ENCODE data around the gene STRIP1.
A peak's percentile ranks its signal among the peaks of the same experiment; 100 is the strongest.

Gene STRIP1

DNA sequence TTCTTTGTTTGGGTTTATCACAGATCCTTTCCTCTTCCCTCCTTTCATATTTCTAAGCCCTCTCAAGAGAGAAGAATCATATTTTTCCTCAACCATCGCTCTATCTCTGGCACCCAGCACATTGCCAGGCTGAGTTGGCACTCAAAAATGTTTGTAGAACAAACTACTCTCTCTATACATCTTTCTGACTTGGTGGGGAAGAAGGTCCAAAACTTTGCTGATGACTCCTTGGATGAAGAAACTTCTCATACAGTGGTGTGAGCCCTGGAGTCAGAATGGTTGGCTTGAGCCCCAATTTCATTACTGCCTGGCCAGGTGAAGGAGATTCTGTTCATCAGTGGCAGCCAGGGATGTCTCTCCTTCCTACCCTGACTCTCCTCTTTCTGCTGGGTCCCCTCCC is 24.2 kb downstream of the STRIP1 start:
- H3K9me2 ChIP-seq (replicated peaks; ENCODE audit: insufficient read depth, low read length): no peaks in the 10 kb centered on the region
- no peak overlapping the region for H3K9ac ChIP-seq (ENCODE audit: low read length)
- TF ChIP-seq EZH2phosphoT487 (IDR thresholded peaks at IDR 0.05; ENCODE audit: low read length): no peak
- no peak for TF ChIP-seq EZH2 (optimal IDR thresholded peaks at IDR 0.05; ENCODE audit: low read depth, low read length)
- no peaks in the 10 kb centered on the region for H3K4me1 ChIP-seq (ENCODE audit: low read length)
- H3K4me2 ChIP-seq (ENCODE audit: low read depth, low read length): no peak overlapping the region
- DNase-seq: no peak
- no peaks in the 10 kb centered on the region for H3K9me3 ChIP-seq (replicated peaks; ENCODE audit: insufficient read depth, low read length)
- no peaks in the 10 kb centered on the region for H3K79me2 ChIP-seq (ENCODE audit: low read length)
- no peak overlapping the region for H3K27ac ChIP-seq (ENCODE audit: low read length)
- H3K27me3 ChIP-seq (replicated peaks; ENCODE audit: insufficient read depth, low read length): no peaks in the 10 kb centered on the region
- no peaks in the 10 kb centered on the region for H3F3A ChIP-seq (ENCODE audit: insufficient read depth, low read length)
- no peak overlapping the region for H2AFZ ChIP-seq (ENCODE audit: low read length)
- no peak overlapping the region for H3K4me3 ChIP-seq (ENCODE audit: low read length)
- no peaks in the 10 kb centered on the region for H3K36me3 ChIP-seq (replicated peaks; ENCODE audit: insufficient read depth, low read length)
- H4K20me1 ChIP-seq (ENCODE audit: insufficient read depth, low read length): no peaks in the 10 kb centered on the region

DNA sequence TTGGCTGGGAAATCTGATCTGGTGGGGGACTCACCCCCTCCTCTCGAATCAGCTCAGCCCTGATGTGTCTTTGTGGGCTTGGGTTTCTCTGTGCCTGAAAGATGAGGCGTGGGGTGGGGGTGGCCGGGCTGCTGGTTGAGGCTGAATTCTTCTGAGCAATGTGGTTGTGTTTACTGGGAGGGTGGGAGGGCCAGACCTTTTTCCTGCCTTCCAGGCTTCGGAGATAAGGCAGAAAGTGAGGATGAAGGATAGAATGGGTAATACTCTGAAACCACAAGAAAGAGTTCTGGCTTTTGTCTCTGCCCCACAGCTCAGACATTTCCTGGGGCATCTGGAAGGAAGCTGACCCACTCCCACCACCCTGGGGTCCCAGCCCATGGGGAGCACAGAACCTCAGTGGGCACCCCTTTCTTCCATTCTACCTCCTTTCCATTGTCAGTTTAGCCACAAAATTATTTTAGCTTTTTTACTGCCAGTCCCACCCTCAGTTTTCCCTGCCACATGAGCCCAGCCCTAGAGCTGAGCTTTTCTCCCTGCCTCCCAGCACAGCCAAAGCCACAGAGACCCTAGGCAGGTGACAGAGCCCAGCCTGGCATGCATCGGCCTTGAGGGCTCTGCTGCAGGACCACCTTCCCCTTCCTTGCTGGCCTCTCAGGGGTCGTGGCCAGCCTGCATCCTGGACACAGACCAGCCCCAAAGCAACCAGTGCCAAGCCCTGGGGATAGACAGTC is 24.9 kb downstream of the STRIP1 start:
- no peak for DNase-seq
- H3K27ac ChIP-seq (ENCODE audit: low read length): no peak overlapping the region
- no peaks in the 10 kb centered on the region for H3K36me3 ChIP-seq (replicated peaks; ENCODE audit: insufficient read depth, low read length)

DNA sequence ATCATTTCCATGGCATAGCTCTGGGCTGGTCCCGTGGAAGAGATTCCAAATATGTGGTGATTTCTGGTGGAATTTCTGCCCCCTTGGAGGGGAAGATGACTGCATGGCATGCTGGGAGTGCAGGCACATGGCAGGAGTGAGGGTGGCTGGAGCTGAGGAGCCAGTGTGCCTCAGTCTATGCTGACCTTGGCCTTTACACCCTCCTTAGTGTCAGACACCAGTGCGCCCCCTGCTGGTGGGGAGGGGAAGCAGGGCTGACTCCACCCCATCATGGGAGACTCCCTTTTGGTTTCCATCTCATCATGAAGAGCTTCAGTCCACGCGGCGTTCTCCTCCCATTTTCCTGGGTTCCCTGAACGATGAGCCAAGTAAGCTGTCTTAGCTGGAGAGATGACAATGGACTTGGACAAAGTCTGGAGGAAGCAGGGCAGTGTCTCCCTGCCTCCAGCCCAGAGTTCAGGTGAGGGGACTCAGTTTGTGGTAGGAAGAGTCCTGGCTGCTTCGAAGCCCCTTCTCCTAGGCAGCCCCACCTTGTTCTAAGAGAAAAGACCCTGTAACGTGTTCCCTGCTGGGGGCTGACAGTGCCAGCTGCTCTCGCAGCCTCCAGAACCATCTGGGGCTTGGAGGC is 25.7 kb downstream of the STRIP1 start:
- no peaks in the 10 kb centered on the region for H4K20me1 ChIP-seq (ENCODE audit: insufficient read depth, low read length)
- no peaks in the 10 kb centered on the region for H3K27me3 ChIP-seq (replicated peaks; ENCODE audit: insufficient read depth, low read length)
- H3K4me3 ChIP-seq (ENCODE audit: low read length): no peak overlapping the region
- DNase-seq: peak; percentile 33
- H3K9me2 ChIP-seq (replicated peaks; ENCODE audit: insufficient read depth, low read length): no peaks in the 10 kb centered on the region
- no peaks in the 10 kb centered on the region for H3K4me1 ChIP-seq (ENCODE audit: low read length)
- H3F3A ChIP-seq (ENCODE audit: insufficient read depth, low read length): no peaks in the 10 kb centered on the region
- no peaks in the 10 kb centered on the region for H3K36me3 ChIP-seq (replicated peaks; ENCODE audit: insufficient read depth, low read length)
- TF ChIP-seq, protein P1, sequence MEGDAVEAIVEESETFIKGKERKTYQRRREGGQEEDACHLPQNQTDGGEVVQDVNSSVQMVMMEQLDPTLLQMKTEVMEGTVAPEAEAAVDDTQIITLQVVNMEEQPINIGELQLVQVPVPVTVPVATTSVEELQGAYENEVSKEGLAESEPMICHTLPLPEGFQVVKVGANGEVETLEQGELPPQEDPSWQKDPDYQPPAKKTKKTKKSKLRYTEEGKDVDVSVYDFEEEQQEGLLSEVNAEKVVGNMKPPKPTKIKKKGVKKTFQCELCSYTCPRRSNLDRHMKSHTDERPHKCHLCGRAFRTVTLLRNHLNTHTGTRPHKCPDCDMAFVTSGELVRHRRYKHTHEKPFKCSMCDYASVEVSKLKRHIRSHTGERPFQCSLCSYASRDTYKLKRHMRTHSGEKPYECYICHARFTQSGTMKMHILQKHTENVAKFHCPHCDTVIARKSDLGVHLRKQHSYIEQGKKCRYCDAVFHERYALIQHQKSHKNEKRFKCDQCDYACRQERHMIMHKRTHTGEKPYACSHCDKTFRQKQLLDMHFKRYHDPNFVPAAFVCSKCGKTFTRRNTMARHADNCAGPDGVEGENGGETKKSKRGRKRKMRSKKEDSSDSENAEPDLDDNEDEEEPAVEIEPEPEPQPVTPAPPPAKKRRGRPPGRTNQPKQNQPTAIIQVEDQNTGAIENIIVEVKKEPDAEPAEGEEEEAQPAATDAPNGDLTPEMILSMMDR (IDR thresholded peaks at IDR 0.05; ENCODE audit: low read length): peak; percentile 69
- no peak for TF ChIP-seq EZH2 (optimal IDR thresholded peaks at IDR 0.05; ENCODE audit: low read depth, low read length)
- TF ChIP-seq EZH2phosphoT487 (IDR thresholded peaks at IDR 0.05; ENCODE audit: low read length): no peak
- H3K79me2 ChIP-seq (ENCODE audit: low read length): no peaks in the 10 kb centered on the region
- no peak overlapping the region for H2AFZ ChIP-seq (ENCODE audit: low read length)
- H3K27ac ChIP-seq (ENCODE audit: low read length): no peak overlapping the region
- no peak overlapping the region for H3K4me2 ChIP-seq (ENCODE audit: low read depth, low read length)
- no peak overlapping the region for H3K9ac ChIP-seq (ENCODE audit: low read length)
- H3K9me3 ChIP-seq (replicated peaks; ENCODE audit: insufficient read depth, low read length): no peaks in the 10 kb centered on the region

More for the DNA sequence above, 24.9 kb downstream of the STRIP1 start:
- Histone ChIP-seq H3K4me2 (ENCODE audit: low read depth, low read length) (no peak overlapping the region), H3K27me3 (replicated peaks; ENCODE audit: insufficient read depth, low read length) (no peaks in the 10 kb centered on the region), H3F3A (ENCODE audit: insufficient read depth, low read length) (no peaks in the 10 kb centered on the region), H3K9me2 (replicated peaks; ENCODE audit: insufficient read depth, low read length) (no peaks in the 10 kb centered on the region), H3K4me1 (ENCODE audit: low read length) (no peaks in the 10 kb centered on the region), H3K4me3 (ENCODE audit: low read length) (no peak overlapping the region), H4K20me1 (ENCODE audit: insufficient read depth, low read length) (no peaks in the 10 kb centered on the region), H2AFZ (ENCODE audit: low read length) (no peak overlapping the region), H3K9ac (ENCODE audit: low read length) (no peak overlapping the region), H3K79me2 (ENCODE audit: low read length) (no peaks in the 10 kb centered on the region), H3K9me3 (replicated peaks; ENCODE audit: insufficient read depth, low read length) (no peaks in the 10 kb centered on the region)
- no peak for TF ChIP-seq EZH2phosphoT487 (IDR thresholded peaks at IDR 0.05; ENCODE audit: low read length)
- TF ChIP-seq, protein P1 (IDR thresholded peaks at IDR 0.05; ENCODE audit: low read length): no peak
- TF ChIP-seq EZH2 (optimal IDR thresholded peaks at IDR 0.05; ENCODE audit: low read depth, low read length): no peak

DNA sequence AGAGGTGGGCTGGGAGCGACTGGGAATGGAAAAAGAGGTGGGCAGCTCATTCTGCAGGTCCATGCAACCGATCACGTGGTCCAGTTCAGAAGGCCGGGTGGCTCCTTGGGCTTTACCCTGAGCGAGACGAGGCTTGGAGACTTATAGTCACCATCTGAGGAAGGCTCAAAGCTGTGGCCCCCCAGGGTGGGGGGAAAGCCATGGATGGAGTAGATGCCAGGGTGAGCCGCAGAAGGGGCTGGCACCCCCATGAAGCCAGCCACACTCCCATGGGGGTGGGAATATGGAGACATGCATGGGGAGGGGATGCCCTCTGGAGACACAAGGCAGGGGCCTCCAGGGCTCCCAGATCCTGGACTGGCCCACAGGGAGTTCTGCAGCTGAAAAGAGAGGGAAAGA is 26.2 kb downstream of the STRIP1 start:
- Histone ChIP-seq H4K20me1 (ENCODE audit: insufficient read depth, low read length) (no peaks in the 10 kb centered on the region), H3K27ac (ENCODE audit: low read length) (no peak overlapping the region), H3K9me2 (replicated peaks; ENCODE audit: insufficient read depth, low read length) (no peaks in the 10 kb centered on the region), H3K36me3 (replicated peaks; ENCODE audit: insufficient read depth, low read length) (no peaks in the 10 kb centered on the region), H3K79me2 (ENCODE audit: low read length) (no peaks in the 10 kb centered on the region), H3K27me3 (replicated peaks; ENCODE audit: insufficient read depth, low read length) (no peaks in the 10 kb centered on the region), H3K9ac (ENCODE audit: low read length) (no peak overlapping the region), H3F3A (ENCODE audit: insufficient read depth, low read length) (no peaks in the 10 kb centered on the region), H3K4me1 (ENCODE audit: low read length) (no peaks in the 10 kb centered on the region), H3K9me3 (replicated peaks; ENCODE audit: insufficient read depth, low read length) (no peaks in the 10 kb centered on the region), H3K4me2 (ENCODE audit: low read depth, low read length) (no peak overlapping the region), H3K4me3 (ENCODE audit: low read length) (no peak overlapping the region), H2AFZ (ENCODE audit: low read length) (no peak overlapping the region)
- DNase-seq: no peak
- TF ChIP-seq EZH2phosphoT487 (IDR thresholded peaks at IDR 0.05; ENCODE audit: low read length): no peak
- no peak for TF ChIP-seq EZH2 (optimal IDR thresholded peaks at IDR 0.05; ENCODE audit: low read depth, low read length)
- TF ChIP-seq, protein P1 (IDR thresholded peaks at IDR 0.05; ENCODE audit: low read length): no peak

Data from MM.1S (cell line).